SJSA1 (cell line): Measurements from ENCODE around the gene SLC26A6. TPM values are rescaled to one million over a fixed set of nuclear protein-coding genes. Genes with fewer than 3 reads are reported as not detected.

Experiments
- DNase-seq, 2 experiments: peaks; one replicate each; pipeline ENCODE4 v3.0.0-alpha.2; 2015 to 2020; ENCODE audit warnings: low spot score in 2 of 2, low read depth in 1 of 2
- H3K27ac ChIP-seq: fragments of 250-450 bp; sonication (Bioruptor Pico); 2 replicates; pipeline ENCODE4 v1.5.1; 2020; ENCODE audit warnings: mild to moderate bottlenecking, moderate library complexity
- H3K27me3 ChIP-seq: fragments of 250-450 bp; sonication (Bioruptor Pico); replicated peaks from 2 replicates; pipeline ENCODE4 v1.5.1; 2020; ENCODE audit warnings: mild to moderate bottlenecking, moderate library complexity
- H3K36me3 ChIP-seq: fragments of 250-450 bp; sonication (Bioruptor Pico); 2 replicates; pipeline ENCODE4 v1.5.1; 2020; ENCODE audit warnings: mild to moderate bottlenecking
- H3K4me1 ChIP-seq: fragments of 250-450 bp; sonication (Bioruptor Pico); replicated peaks from 2 replicates; pipeline ENCODE4 v1.6.1; 2021; ENCODE audit warnings: mild to moderate bottlenecking
- H3K4me3 ChIP-seq: fragments of 250-450 bp; sonication (Bioruptor Pico); 2 replicates; pipeline ENCODE4 v1.5.1; 2020; ENCODE audit warnings: mild to moderate bottlenecking
- H3K9me3 ChIP-seq: fragments of 250-450 bp; sonication (Bioruptor Pico); replicated peaks from 2 replicates; pipeline ENCODE4 v1.5.1; 2020; ENCODE audit warnings: mild to moderate bottlenecking
- total RNA-seq: library from RNA; depleted of rRNA; stranded (reverse); fragments of >200 nt; shearing (Covaris generic); gene quantifications from 2 replicates; pipeline ENCODE4 v1.2.3, GENCODE V29; 2014

SLC26A6 gene
- total RNA-seq, 1 experiment from 2014 or later, result 16.4 TPM

GRCh38 chr3:48672522-48672921 is 37.3 kb upstream of the SLC26A6 start:
- H3K9me3 ChIP-seq, result no peaks in the 10 kb centered on the region
- no peaks in the 10 kb centered on the region for H3K4me1 ChIP-seq
- H3K4me3 ChIP-seq, result no peak overlapping the region
- H3K36me3 ChIP-seq, result no peaks in the 10 kb centered on the region
- H3K27ac ChIP-seq, result no peak overlapping the region
- no peaks in the 10 kb centered on the region for H3K27me3 ChIP-seq
- no peak for DNase-seq

GRCh38 chr3:48664929-48665328 is 29.7 kb upstream of the SLC26A6 start:
- H3K27me3 ChIP-seq, result peaks cover 8% of the 10 kb centered on the region
- H3K36me3 ChIP-seq, result no peaks in the 10 kb centered on the region
- no peak overlapping the region for H3K27ac ChIP-seq
- no peaks in the 10 kb centered on the region; the same call in 1 of the 2 replicates for H3K9me3 ChIP-seq
- no peak for DNase-seq
- H3K4me3 ChIP-seq, result no peak overlapping the region
- H3K4me1 ChIP-seq, result peaks cover 21% of the 10 kb centered on the region

GRCh38 chr3:48664313-48664644 is 29.0 kb upstream of the SLC26A6 start:
- DNase-seq, result no peak
- Histone ChIP-seq H3K27me3 (peaks cover 8% of the 10 kb centered on the region), H3K27ac (no peak overlapping the region), H3K4me3 (no peak overlapping the region), H3K36me3 (no peaks in the 10 kb centered on the region), H3K4me1 (peaks cover 21% of the 10 kb centered on the region), H3K9me3 (no peaks in the 10 kb centered on the region; the same call in 1 of the 2 replicates)

- peak; percentile 97 to 98 for DNase-seq
- no peaks in the 10 kb centered on the region; the same call in 1 of the 2 replicates for H3K9me3 ChIP-seq
- peaks cover 21% of the 10 kb centered on the region for H3K4me1 ChIP-seq
These were observed 28.4 kb upstream of the SLC26A6 start for GRCh38 chr3:48663489-48664312.

GRCh38 chr3:48662753-48663488 is 27.7 kb upstream of the SLC26A6 start, which contains the start of gene CELSR3:
TSS of gene CELSR3 (minus strand) at chr3:48662886. CDS start at chr3:48662634, 252 bp downstream.
- DNase-seq, result peak; percentile 54 to 72
- Histone ChIP-seq H3K9me3 (no peaks in the 10 kb centered on the region; the same call in 1 of the 2 replicates), H3K27ac (peak within 1 kb of the TSS; percentile 91), H3K4me1 (peaks cover 21% of the 10 kb centered on the region), H3K36me3 (no peaks in the 10 kb centered on the region), H3K4me3 (peak within 1 kb of the TSS; percentile 56), H3K27me3 (peaks cover 8% of the 10 kb centered on the region)

More at GRCh38 chr3:48663489-48664312, 28.4 kb upstream of the SLC26A6 start:
- Histone ChIP-seq H3K36me3 (no peaks in the 10 kb centered on the region), H3K27ac (peak overlapping the region; percentile 91), H3K4me3 (peak overlapping the region; percentile 56), H3K27me3 (peaks cover 8% of the 10 kb centered on the region)

GRCh38 chr3:48662145-48662752 is 27.0 kb upstream of the SLC26A6 start:
- no peaks in the 10 kb centered on the region; the same call in 1 of the 2 replicates for H3K9me3 ChIP-seq
- H3K27me3 ChIP-seq, result peaks cover 8% of the 10 kb centered on the region
- peaks cover 21% of the 10 kb centered on the region for H3K4me1 ChIP-seq
- no peak overlapping the region for H3K27ac ChIP-seq
- no peaks in the 10 kb centered on the region for H3K36me3 ChIP-seq
- no peak overlapping the region for H3K4me3 ChIP-seq
- DNase-seq, result no peak

GRCh38 chr3:48661501-48662144 is 26.4 kb upstream of the SLC26A6 start:
- H3K36me3 ChIP-seq, result no peaks in the 10 kb centered on the region
- peaks cover 8% of the 10 kb centered on the region for H3K27me3 ChIP-seq
- H3K9me3 ChIP-seq, result no peaks in the 10 kb centered on the region; the same call in 1 of the 2 replicates
- H3K27ac ChIP-seq, result no peak overlapping the region
- peak in 1 of 2 experiments; percentile 44 for DNase-seq
- peak overlapping the region; percentile 22 for H3K4me3 ChIP-seq
- H3K4me1 ChIP-seq, result peaks cover 21% of the 10 kb centered on the region

- Histone ChIP-seq H3K36me3 (no peaks in the 10 kb centered on the region), H3K27ac (no peak overlapping the region), H3K27me3 (peaks cover 8% of the 10 kb centered on the region), H3K4me3 (no peak overlapping the region), H3K4me1 (peaks cover 27% of the 10 kb centered on the region), H3K9me3 (no peaks in the 10 kb centered on the region; the same call in 1 of the 2 replicates)
- DNase-seq, result no peak
These were observed 25.6 kb upstream of the SLC26A6 start for GRCh38 chr3:48660800-48661400.

GRCh38 chr3:48656841-48657281 is 21.6 kb upstream of the SLC26A6 start:
- Histone ChIP-seq H3K9me3 (no peaks in the 10 kb centered on the region; the same call in 1 of the 2 replicates), H3K36me3 (no peaks in the 10 kb centered on the region), H3K4me3 (no peak overlapping the region)

GRCh38 chr3:48656061-48656840 is 21.0 kb upstream of the SLC26A6 start:
- Histone ChIP-seq H3K9me3 (no peaks in the 10 kb centered on the region), H3K27ac (no peak overlapping the region)

More at GRCh38 chr3:48656841-48657281, 21.6 kb upstream of the SLC26A6 start:
- no peak for DNase-seq
- H3K27ac ChIP-seq, result no peak overlapping the region
- H3K4me1 ChIP-seq, result peaks cover 14% of the 10 kb centered on the region
- peaks cover 4% of the 10 kb centered on the region; the same call in 1 of the 2 replicates for H3K27me3 ChIP-seq

GRCh38 chr3:48655606-48656005 is 20.3 kb upstream of the SLC26A6 start:
- Histone ChIP-seq H3K9me3 (no peaks in the 10 kb centered on the region), H3K36me3 (no peaks in the 10 kb centered on the region), H3K4me1 (peaks cover 6% of the 10 kb centered on the region), H3K27me3 (no peaks in the 10 kb centered on the region), H3K27ac (no peak overlapping the region), H3K4me3 (no peak overlapping the region)
- no peak for DNase-seq

More at GRCh38 chr3:48656061-48656840, 21.0 kb upstream of the SLC26A6 start:
- Histone ChIP-seq H3K4me3 (peak overlapping the region; percentile 34), H3K27me3 (no peaks in the 10 kb centered on the region), H3K36me3 (no peaks in the 10 kb centered on the region), H3K4me1 (peaks cover 8% of the 10 kb centered on the region)
- peak in 1 of 2 experiments; percentile 48 for DNase-seq

GRCh38 chr3:48655063-48655462 is 19.8 kb upstream of the SLC26A6 start:
- no peak for DNase-seq
- H3K4me1 ChIP-seq, result peaks cover 6% of the 10 kb centered on the region
- H3K27ac ChIP-seq, result no peak overlapping the region
- no peaks in the 10 kb centered on the region for H3K9me3 ChIP-seq
- no peaks in the 10 kb centered on the region for H3K36me3 ChIP-seq
- H3K27me3 ChIP-seq, result no peaks in the 10 kb centered on the region
- no peak overlapping the region for H3K4me3 ChIP-seq
